Measurements from ENCODE around the gene SUSD3.

DNA sequence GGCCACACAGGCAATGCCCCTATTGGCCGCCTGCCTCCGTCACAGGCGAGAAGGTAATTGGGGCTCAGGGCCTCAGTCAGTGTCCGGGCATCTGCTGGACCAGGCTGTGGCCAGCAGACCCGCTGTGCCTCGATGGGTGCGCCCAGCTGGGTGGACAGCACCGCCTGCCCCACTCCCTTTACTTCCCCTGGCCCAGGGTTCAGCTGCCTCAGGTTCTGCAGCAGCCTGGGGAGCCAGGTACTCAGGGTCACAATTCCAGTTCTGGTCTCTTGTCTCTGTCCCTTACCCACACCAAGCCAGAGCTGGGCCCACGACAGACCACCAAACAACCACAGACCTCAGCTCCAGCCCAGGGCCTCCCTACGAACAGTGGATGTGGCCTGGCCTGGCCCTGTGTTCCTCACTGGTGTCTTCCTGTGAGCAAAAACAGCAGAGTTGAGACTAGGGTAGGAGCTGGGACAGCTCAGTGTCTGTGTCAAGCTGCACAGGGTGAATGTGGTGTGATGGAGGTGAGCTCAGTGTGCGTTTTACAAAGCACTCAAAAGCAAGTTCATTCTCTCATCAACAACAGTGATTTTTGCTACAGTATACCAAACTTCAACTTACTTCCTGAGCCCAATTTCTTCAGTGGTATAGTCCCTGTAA, 33.4 kb upstream of the SUSD3 start:
- TF ChIP-seq, protein P1, sequence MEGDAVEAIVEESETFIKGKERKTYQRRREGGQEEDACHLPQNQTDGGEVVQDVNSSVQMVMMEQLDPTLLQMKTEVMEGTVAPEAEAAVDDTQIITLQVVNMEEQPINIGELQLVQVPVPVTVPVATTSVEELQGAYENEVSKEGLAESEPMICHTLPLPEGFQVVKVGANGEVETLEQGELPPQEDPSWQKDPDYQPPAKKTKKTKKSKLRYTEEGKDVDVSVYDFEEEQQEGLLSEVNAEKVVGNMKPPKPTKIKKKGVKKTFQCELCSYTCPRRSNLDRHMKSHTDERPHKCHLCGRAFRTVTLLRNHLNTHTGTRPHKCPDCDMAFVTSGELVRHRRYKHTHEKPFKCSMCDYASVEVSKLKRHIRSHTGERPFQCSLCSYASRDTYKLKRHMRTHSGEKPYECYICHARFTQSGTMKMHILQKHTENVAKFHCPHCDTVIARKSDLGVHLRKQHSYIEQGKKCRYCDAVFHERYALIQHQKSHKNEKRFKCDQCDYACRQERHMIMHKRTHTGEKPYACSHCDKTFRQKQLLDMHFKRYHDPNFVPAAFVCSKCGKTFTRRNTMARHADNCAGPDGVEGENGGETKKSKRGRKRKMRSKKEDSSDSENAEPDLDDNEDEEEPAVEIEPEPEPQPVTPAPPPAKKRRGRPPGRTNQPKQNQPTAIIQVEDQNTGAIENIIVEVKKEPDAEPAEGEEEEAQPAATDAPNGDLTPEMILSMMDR (IDR thresholded peaks at IDR 0.05): no peak
- TF ChIP-seq, protein P2, sequence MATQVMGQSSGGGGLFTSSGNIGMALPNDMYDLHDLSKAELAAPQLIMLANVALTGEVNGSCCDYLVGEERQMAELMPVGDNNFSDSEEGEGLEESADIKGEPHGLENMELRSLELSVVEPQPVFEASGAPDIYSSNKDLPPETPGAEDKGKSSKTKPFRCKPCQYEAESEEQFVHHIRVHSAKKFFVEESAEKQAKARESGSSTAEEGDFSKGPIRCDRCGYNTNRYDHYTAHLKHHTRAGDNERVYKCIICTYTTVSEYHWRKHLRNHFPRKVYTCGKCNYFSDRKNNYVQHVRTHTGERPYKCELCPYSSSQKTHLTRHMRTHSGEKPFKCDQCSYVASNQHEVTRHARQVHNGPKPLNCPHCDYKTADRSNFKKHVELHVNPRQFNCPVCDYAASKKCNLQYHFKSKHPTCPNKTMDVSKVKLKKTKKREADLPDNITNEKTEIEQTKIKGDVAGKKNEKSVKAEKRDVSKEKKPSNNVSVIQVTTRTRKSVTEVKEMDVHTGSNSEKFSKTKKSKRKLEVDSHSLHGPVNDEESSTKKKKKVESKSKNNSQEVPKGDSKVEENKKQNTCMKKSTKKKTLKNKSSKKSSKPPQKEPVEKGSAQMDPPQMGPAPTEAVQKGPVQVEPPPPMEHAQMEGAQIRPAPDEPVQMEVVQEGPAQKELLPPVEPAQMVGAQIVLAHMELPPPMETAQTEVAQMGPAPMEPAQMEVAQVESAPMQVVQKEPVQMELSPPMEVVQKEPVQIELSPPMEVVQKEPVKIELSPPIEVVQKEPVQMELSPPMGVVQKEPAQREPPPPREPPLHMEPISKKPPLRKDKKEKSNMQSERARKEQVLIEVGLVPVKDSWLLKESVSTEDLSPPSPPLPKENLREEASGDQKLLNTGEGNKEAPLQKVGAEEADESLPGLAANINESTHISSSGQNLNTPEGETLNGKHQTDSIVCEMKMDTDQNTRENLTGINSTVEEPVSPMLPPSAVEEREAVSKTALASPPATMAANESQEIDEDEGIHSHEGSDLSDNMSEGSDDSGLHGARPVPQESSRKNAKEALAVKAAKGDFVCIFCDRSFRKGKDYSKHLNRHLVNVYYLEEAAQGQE (IDR thresholded peaks at IDR 0.05; ENCODE audit: insufficient read depth in 1 of 2, low read depth in 2 of 2, low read length in 1 of 2): no peak
- no peak for TF ChIP-seq POLR2AphosphoS5 (IDR thresholded peaks at IDR 0.05; ENCODE audit: low read depth, low read length)
